Spleen (tissue), 7 donors: ENCODE results near the gene MAN2A2.

ENCODE experiments used
- POLR2A ChIP-seq, 3 donors: fragments of 450-650 bp; IDR thresholded peaks; one replicate each; pipeline ENCODE4 v1.5.1; 2017; ENCODE audit warnings: antibody characterized with exemption in 3 of 3, mild to moderate bottlenecking in 1 of 3
- TF ChIP-seq, protein P1 (sequence below), 11 experiments: fragments of 200-600 bp in 7 of 11; fragments of 450-650 bp in 4 of 11; sonication (generic) in 4 of 11; IDR thresholded peaks in 8 of 11; conservative IDR thresholded peaks in 3 of 11; 1 replicate in 7 of 11; 2 replicates in 4 of 11; pipeline versions ENCODE4 v1.4.0 to v1.8.0; 2016 to 2021; ENCODE audit warnings: antibody characterized with exemption in 11 of 11, inconsistent platforms in 4 of 11, mild to moderate bottlenecking in 1 of 11
- donor health status: DM: no; HTN: no; CAD: no; lungs with moderate emphysema.
- donor health status: DM: no; HTN: no; CAD: no.
- donor health status: DM: no; HTN: no; CAD: no.

DNA sequence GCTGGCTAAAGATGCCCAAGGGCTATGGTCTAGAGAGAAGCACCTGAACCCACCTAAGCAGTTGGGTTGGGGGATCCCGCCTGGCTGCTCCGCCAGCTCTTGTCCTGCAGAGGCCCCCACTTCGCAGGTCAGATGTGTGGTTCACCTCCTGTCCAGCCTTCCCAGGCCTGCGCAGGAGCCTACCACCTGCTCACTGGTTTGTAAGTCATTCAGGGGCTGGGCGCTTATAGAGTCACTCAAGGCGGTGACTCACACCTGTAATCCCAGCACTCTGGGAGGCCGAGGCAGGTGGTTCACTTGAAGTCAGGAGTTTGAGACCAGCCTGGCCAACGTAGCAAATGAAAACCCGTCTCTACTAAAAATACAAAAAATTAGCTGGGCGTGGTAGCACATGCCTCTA, 38.6 kb upstream of the MAN2A2 start:
- TF ChIP-seq, protein P1, sequence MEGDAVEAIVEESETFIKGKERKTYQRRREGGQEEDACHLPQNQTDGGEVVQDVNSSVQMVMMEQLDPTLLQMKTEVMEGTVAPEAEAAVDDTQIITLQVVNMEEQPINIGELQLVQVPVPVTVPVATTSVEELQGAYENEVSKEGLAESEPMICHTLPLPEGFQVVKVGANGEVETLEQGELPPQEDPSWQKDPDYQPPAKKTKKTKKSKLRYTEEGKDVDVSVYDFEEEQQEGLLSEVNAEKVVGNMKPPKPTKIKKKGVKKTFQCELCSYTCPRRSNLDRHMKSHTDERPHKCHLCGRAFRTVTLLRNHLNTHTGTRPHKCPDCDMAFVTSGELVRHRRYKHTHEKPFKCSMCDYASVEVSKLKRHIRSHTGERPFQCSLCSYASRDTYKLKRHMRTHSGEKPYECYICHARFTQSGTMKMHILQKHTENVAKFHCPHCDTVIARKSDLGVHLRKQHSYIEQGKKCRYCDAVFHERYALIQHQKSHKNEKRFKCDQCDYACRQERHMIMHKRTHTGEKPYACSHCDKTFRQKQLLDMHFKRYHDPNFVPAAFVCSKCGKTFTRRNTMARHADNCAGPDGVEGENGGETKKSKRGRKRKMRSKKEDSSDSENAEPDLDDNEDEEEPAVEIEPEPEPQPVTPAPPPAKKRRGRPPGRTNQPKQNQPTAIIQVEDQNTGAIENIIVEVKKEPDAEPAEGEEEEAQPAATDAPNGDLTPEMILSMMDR (IDR thresholded peaks at IDR 0.05 in 8 of 11, conservative IDR thresholded peaks at IDR 0.05 in 3 of 11) = no peak
- no peak for TF ChIP-seq POLR2A (IDR thresholded peaks at IDR 0.05)
